Activated gamma-delta T cell treated with Interleukin-2 at 50 U/mL for 16 hours (primary cell): ENCODE data around the gene IL12RB2.

Source experiments
- DNase-seq: peaks from one replicate; pipeline ENCODE4 v3.0.0-alpha.2; 2020

IL12RB2 gene

DNA sequence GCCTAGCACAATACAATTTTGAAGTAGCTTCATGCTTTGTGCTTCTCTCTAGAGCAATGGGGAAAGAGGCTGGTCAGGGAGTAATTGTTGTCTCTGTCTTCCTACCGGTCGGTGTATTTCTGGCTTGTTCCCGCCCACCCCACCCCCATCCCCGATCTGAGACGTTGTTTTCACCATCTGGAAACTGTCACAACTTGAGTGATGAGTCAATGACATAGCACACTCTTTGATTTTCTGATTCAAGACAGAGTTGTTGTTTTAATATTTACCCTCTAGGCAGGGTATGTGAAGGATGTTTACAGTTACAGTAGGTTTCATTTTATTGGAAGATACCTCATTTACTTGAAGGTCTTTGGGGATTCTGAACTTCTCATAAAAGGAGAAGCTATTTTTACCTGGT is 7.0 kb downstream of the IL12RB2 start:
- DNase-seq: no peak

- no peak for DNase-seq
Measured at GRCh38 chr1:67316180-67316902, 8.7 kb downstream of the IL12RB2 start.

DNA sequence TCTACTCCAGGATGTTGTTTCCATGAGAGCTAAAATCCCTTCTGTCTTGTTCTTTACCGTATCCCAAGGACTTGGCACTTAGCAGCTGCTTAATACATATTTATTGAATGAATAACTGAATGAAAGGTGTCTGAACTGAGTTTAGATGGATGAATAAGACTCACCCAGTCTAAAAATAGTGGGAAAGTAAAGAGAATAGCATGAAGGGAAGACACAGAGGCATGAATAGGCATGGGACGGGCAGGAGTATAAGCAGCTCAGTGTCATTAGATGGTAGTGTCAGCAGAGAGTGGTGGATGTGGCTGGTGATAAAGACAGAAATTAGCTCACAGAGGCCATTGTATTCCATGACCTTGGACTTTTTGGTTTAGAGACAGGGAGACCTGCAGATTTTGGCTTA is 9.2 kb downstream of the IL12RB2 start:
- DNase-seq: no peak

- no peak for DNase-seq
Measured at GRCh38 chr1:67317803-67318202, 10.1 kb downstream of the IL12RB2 start.

DNA sequence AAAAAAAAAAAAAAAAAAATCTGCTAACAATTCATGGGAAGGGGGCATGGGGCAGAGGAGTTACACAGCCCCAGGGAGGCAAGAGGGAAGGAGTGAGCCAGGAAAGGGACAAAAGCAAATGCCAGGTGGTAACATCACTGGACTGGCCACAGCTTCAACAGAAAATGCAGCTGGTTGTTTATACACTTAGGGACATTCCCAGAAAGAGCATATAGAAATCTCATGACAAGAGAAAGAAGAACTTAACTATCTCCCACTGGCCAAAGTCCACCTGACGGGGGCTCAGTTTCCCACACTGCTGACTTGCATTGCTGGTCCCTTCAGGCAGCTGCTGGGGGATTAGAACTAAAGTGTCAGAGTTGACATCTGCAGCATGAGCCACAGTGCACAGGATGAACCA is 14.8 kb downstream of the IL12RB2 start:
- DNase-seq: no peak

DNA sequence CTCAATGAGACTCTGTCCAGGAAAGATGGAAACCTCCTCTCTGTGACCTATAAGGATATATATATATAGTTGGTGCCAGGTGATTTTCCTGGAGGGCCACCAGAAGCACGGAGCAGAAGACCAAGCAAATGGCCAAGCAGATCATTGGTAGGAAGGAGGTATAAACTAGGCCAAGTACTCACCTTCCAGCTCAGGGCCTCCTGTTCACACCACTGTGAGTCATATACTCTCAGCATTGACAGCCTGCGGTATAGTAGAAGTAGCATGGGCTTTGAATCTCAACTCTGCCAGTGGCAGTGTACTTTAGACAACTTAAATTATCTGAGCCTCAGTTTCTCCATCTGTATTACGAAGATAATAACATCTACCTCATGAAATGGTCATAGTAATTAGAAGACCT is 15.4 kb downstream of the IL12RB2 start:
- peak; percentile 17 for DNase-seq

GRCh38 chr1:67324068-67324467 is 16.4 kb downstream of the IL12RB2 start:
- DNase-seq: no peak

GRCh38 chr1:67327864-67328466 is 20.3 kb downstream of the IL12RB2 start:
- DNase-seq: no peak

DNA sequence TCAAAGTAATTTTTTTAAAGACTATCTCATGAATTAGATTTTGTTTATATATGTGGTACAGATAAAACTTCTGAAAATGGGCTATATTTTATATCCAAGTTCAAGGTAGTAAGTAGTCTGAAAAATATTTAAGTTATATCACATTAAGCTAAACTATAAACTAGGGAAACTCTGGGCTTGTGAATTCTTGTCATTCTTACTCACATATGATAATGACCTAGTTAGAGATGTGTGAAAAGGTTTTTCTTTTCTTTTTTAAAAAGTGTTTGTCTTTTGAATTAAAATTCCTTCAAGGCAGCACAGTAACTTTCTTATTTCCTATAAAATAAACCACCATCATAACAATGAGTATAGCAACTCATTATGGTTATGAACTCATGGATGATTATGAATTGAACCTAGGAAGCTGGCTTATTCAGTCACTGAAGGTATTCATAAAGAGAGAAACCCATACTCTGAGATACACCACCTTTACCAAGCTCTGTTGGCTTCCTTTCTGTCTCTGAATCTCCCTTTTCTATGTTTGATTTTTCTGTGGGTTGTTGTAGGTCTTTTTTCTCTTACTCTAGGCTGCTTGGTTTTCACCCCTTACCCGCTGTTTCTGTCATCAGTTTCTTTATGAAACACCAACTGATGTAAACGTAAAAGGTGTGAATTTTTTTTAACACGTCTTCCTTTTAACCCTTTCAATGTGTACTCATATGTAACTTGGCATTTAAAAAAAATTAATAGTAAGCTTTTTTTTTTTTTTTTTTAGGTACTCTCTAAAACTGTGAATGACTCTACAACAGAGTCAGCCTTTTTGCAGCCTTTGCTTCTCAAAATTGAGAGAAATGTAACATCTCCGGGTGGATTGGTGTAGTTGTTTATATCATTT is 25.2 kb downstream of the IL12RB2 start:
- DNase-seq: no peak

GRCh38 chr1:67333603-67334002 is 25.9 kb downstream of the IL12RB2 start:
- DNase-seq: no peak

DNA sequence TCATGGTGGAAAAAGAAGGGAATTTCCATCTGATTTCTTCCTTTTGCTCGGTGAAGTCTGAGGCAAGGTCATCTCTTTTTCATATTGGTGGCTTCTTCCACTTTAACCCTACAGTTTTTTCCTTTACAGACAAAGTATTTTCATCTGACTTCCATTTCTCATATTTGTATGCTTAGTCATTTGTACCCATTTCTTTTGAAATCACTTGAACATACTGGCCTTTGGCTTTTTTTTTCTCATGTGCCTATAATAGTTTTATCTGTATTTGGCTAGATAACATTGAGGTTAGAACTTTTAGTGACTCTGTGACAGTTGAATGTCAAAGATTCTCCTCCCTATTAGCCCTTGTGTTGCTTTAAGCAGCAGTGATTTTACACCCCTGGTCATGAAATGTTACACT is 27.7 kb downstream of the IL12RB2 start:
- DNase-seq: no peak

DNA sequence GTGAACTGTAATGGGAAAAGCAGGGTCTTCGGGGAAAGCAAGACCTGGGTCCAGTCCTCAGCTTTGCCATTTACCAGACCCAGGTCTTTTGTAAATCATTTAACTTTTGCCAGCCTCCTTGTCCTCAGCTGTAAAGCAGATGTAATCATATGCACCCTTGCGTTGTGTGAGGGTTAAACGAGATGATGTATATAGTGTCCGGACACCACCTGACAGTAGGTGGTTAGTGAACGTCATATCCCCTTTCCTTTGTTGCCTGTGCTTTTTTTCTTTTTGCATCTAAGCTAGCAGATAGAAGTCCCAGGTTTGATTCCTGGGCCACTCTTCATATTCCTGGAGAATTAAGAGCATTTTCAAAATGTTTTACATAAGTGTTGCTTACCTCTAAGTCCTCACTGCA is 28.5 kb downstream of the IL12RB2 start:
- DNase-seq: no peak

- DNase-seq: peak; percentile 35
Measured at GRCh38 chr1:67336783-67337182, 29.1 kb downstream of the IL12RB2 start.

GRCh38 chr1:67338642-67339041 is 31.0 kb downstream of the IL12RB2 start:
- no peak for DNase-seq

DNA sequence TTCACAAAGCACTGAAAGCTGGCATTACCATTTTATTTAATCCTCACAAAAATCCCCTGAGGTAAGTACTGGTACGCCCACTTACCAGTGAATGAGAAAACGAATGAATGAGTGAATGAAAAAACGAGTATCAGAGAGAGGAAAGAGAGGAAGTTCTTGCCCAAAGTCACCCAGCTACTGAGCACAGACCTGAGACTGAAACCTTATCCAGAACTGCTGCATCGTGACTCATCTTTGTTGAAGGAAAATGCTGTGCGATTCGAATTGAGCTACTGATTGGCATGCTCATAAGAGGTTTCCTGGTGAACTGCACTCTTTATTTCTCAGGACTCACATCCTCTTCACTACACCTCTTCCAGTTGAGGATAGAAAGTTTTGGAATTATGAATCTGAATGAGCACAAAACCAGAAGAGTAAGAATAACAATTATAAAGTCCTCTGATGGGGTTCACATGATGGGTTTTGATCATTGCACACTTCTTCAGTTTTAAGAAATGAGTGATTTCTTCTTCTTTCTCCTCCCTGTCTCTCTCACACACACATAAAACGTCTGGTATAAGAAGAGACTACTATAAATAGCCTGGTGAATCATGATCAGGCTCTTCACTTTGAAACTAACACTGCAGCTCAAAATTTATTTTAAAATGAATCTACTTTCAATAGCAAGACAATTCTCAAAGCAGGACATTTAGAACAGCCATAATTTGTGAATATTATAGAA is 32.1 kb downstream of the IL12RB2 start:
- DNase-seq: no peak

- DNase-seq: no peak
Measured at GRCh38 chr1:67342076-67342890, 34.6 kb downstream of the IL12RB2 start.

GRCh38 chr1:67345556-67345955 is 37.9 kb downstream of the IL12RB2 start:
- DNase-seq: no peak

GRCh38 chr1:67346982-67347381 is 39.3 kb downstream of the IL12RB2 start:
- DNase-seq: no peak

DNA sequence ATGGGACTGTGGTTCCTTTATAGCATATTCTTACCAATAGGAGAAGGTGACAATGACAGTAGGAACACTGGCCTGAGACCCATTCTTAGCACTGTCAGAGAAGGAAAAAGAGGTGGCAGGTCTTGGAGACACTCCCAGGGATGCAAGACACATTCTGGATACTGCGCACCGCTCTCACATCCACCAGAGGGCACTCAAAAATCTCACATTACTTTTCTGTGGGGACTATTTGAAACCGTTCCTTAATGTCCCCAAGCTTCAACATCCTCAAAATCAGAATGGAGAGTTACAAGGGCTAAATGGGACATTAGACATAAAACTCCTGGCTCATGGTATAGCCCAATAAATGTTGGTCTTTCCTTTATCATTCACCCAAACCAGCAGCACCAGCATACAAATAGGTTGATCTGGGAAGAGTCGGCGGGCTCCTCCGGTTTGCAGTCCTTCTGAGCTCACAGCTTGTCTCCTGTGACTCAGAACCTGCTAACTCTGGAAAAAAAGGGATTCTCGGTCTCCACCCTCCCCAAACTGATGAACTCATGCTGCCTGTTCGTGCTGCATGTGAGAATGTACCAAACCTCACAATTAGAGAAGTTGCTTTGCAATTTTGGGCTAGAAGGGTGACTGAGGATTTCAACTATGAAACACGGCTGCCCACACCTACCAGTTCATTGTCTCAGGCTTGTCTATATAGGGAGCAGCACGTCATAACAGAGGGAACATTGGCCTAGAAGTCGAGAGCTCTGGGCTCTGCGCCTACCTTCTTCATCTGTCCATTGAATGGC is 40.2 kb downstream of the IL12RB2 start:
- DNase-seq: no peak

DNA sequence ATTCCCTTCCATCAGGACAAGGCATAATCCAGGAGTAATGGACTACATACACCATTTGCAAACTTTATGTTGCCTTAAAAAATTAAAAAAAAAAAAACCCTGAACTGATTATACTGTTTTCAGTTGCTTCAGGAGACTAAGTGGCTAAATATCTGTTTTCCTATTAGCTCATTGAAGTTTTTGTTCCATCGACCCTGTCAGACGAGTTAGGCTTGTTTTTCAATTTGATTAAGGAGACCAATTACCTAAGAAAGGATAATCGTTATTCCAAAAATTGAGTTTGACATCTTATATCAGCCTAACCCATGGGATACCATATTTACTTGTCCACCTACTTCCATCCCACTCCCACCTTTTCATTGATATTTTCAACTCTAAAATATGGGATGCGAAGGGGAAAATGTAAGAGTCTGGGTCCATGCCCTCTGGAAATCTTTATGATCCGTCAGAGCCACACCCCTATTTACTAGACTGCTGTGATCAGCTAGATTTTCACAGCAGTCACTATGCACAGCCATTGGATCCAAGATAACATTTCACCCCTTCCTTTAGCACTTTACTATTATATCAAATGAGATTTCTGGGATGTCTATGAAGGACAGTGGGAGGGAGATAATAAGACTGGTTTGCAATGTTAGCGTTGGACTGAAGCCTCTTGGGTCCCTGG is 41.0 kb downstream of the IL12RB2 start:
- DNase-seq: no peak

DNA sequence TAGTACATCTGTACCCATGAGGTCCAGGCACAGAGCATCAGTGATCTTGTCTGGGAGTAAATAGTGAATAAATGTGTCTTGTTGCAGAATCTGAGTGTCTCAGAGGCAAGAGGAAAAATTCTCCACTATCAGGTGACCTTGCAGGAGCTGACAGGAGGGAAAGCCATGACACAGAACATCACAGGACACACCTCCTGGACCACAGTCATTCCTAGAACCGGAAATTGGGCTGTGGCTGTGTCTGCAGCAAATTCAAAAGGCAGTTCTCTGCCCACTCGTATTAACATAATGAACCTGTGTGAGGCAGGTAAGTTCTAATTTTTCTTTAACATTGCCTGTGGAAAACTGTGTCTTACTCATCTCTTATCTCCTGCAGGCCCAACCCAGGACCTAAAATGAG is 43.1 kb downstream of the IL12RB2 start:
- DNase-seq: no peak
